DOHH2 (cell line): ENCODE measurements around the gene HASPIN.
"Not testable (repeated sequence)": the region's sequence is repeated elsewhere in the genome, so short reads cannot be mapped to it uniquely, and the experiment has no call there.

ENCODE experiments used
- H3F3A ChIP-seq: fragments of 200-600 bp; sonication (generic), shearing (Covaris generic); 2 replicates; pipeline ENCODE4 v1.6.0; 2016; ENCODE audit warnings: antibody characterized with exemption, mild to moderate bottlenecking; ENCODE audit not compliant: control insufficient read depth, insufficient read depth
- H3K27ac ChIP-seq: fragments of 200-600 bp; sonication (generic); 2 replicates; pipeline ENCODE4 v1.5.1; 2014; ENCODE audit warnings: low read depth, mild to moderate bottlenecking, low read length, moderate library complexity
- H3K27me3 ChIP-seq: fragments of 200-600 bp; sonication (generic); 2 replicates; pipeline ENCODE4 v1.6.1; 2014; ENCODE audit warnings: mild to moderate bottlenecking, low read length, mixed read lengths; ENCODE audit not compliant: control insufficient read depth
- H3K36me3 ChIP-seq: fragments of 200-600 bp; sonication (generic); 2 replicates; pipeline ENCODE4 v1.6.1; 2014; ENCODE audit warnings: mild to moderate bottlenecking, low read length, moderate library complexity, mixed read lengths; ENCODE audit not compliant: control insufficient read depth
- H3K4me1 ChIP-seq: fragments of 200-600 bp; sonication (generic); 2 replicates; pipeline ENCODE4 v1.6.1; 2014; ENCODE audit warnings: mild to moderate bottlenecking, low read length, mixed read lengths; ENCODE audit not compliant: control insufficient read depth
- H3K4me2 ChIP-seq: fragments of 200-600 bp; sonication (generic); 2 replicates; pipeline ENCODE4 v1.6.0; 2014; ENCODE audit warnings: mild to moderate bottlenecking, low read length, moderate library complexity
- H3K4me3 ChIP-seq: fragments of 200-600 bp; sonication (generic); 2 replicates; pipeline ENCODE4 v1.5.1; 2014; ENCODE audit warnings: mild to moderate bottlenecking, low read length, mixed read lengths
- H3K79me2 ChIP-seq: fragments of 200-600 bp; sonication (generic); 2 replicates; pipeline ENCODE4 v1.6.1; 2014; ENCODE audit warnings: mild to moderate bottlenecking, low read length, mixed read lengths; ENCODE audit not compliant: control insufficient read depth
- H3K9me2 ChIP-seq: fragments of 200-600 bp; sonication (generic); replicated peaks from 2 replicates; pipeline ENCODE4 v1.6.1; 2014; ENCODE audit warnings: mild to moderate bottlenecking, low read length, mixed read lengths; ENCODE audit not compliant: control insufficient read depth
- H3K9me3 ChIP-seq: fragments of 200-600 bp; sonication (generic); 2 replicates; pipeline ENCODE4 v1.6.1; 2014; ENCODE audit warnings: antibody characterized with exemption, low read length, mixed read lengths; ENCODE audit not compliant: control insufficient read depth, insufficient read depth
- H4K20me1 ChIP-seq: fragments of 200-600 bp; sonication (generic); 2 replicates; pipeline ENCODE4 v1.6.0; 2014; ENCODE audit warnings: low read depth, mild to moderate bottlenecking, antibody characterized with exemption, low read length, moderate library complexity; ENCODE audit not compliant: control insufficient read depth, insufficient read depth
- EZH2phosphoT487 ChIP-seq: fragments of 200-600 bp; sonication (generic); IDR thresholded peaks from 2 replicates; pipeline ENCODE4 v1.6.1; 2017; ENCODE audit warnings: borderline replicate concordance, mild to moderate bottlenecking, antibody characterized with exemption, low read length, moderate library complexity, mixed read lengths
- TF ChIP-seq, protein P1 (sequence below): fragments of 200-600 bp; sonication (generic); IDR thresholded peaks from one replicate; pipeline ENCODE4 v1.5.1; 2014; ENCODE audit warnings: antibody characterized with exemption, mild to moderate bottlenecking, low read depth, low read length; ENCODE audit not compliant: poor library complexity, severe bottlenecking

HASPIN gene

DNA sequence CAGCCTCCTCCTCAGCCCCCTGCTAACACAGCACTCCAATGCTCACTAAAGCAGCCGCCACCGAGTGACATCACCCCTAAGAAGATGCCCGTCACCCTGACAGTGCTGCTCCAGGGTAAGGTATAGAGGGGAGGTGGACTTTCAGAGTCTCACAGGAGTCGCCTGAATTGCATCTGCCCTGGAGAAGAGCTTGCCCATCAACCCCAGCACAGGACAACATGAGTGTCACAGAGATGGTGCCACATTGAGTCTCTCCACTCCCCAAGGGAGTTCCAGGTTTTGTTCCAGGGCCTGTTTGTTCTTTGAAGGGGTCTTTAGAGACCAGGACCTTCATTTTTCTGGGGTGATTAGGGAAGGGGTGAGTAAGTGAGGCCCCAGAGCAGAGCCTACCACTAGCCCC is 25.6 kb upstream of the HASPIN start:
- peaks cover 28% of the 10 kb centered on the region for H3K79me2 ChIP-seq
- no peaks in the 10 kb centered on the region for H4K20me1 ChIP-seq
- no peak overlapping the region for H3K4me2 ChIP-seq
- no peaks in the 10 kb centered on the region for H3K9me2 ChIP-seq
- H3K4me3 ChIP-seq = no peak overlapping the region
- peaks cover 5% of the 10 kb centered on the region for H3K9me3 ChIP-seq
- no peaks in the 10 kb centered on the region for H3F3A ChIP-seq
- H3K36me3 ChIP-seq = peaks cover 18% of the 10 kb centered on the region
- H3K27me3 ChIP-seq = no peaks in the 10 kb centered on the region
- H3K4me1 ChIP-seq = peaks cover 19% of the 10 kb centered on the region
- H3K27ac ChIP-seq = no peak overlapping the region
- TF ChIP-seq EZH2phosphoT487 = no peak
- TF ChIP-seq, protein P1, sequence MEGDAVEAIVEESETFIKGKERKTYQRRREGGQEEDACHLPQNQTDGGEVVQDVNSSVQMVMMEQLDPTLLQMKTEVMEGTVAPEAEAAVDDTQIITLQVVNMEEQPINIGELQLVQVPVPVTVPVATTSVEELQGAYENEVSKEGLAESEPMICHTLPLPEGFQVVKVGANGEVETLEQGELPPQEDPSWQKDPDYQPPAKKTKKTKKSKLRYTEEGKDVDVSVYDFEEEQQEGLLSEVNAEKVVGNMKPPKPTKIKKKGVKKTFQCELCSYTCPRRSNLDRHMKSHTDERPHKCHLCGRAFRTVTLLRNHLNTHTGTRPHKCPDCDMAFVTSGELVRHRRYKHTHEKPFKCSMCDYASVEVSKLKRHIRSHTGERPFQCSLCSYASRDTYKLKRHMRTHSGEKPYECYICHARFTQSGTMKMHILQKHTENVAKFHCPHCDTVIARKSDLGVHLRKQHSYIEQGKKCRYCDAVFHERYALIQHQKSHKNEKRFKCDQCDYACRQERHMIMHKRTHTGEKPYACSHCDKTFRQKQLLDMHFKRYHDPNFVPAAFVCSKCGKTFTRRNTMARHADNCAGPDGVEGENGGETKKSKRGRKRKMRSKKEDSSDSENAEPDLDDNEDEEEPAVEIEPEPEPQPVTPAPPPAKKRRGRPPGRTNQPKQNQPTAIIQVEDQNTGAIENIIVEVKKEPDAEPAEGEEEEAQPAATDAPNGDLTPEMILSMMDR = no peak

DNA sequence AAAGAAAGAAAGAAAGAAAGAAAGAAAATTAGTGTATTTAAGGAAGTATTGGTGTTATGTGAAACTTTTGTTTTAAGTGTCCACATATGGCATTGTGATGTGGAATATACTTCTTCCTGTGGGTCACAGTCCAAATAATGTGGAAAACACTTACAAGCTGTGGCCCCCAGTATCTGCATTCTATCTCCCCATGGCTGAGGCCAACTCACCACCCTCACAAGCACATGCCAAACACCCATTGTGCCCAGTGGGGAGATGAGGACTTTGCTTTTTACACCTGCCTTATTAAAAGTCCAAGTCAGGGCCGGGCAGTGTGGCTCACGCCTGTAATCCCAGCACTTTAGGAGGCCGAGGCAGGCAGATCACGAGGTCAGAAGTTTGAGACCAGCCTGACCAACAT is 23.8 kb upstream of the HASPIN start:
- no peaks in the 10 kb centered on the region for H4K20me1 ChIP-seq
- H3F3A ChIP-seq = no peaks in the 10 kb centered on the region
- no peak overlapping the region for H3K4me2 ChIP-seq
- H3K79me2 ChIP-seq = peaks cover 10% of the 10 kb centered on the region
- H3K27me3 ChIP-seq = no peaks in the 10 kb centered on the region
- no peak overlapping the region for H3K27ac ChIP-seq
- H3K9me2 ChIP-seq = no peaks in the 10 kb centered on the region
- H3K4me3 ChIP-seq = no peak overlapping the region
- TF ChIP-seq, protein P1 = no peak
- TF ChIP-seq EZH2phosphoT487 = no peak
- peaks cover 10% of the 10 kb centered on the region for H3K4me1 ChIP-seq
- H3K36me3 ChIP-seq = peaks cover 9% of the 10 kb centered on the region
- H3K9me3 ChIP-seq = peaks cover 5% of the 10 kb centered on the region

DNA sequence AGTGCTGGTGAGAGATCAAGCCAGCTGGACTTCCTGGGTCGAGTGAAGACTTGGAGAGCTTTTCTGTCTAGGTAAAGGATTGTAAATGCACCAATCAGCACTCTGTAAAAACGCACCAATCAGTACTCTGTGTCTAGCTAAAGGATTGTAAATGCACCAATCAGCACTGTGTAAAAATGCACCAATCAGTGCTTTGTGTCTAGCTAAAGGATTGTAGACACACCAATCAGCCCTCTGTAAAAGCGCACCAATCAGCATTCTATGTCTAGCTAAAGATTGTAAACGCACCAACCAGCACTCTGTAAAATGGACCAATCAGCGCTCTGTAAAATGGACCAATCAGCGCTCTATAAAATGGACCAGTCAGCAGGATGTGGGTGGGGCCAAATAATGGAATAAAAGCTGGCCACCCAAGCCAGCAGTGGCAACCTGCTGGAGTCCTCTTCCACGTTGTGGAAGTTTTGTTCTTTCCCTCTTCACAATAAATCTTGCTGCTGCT is 21.6 kb upstream of the HASPIN start:
- not testable (repeated sequence) for H3K4me2 ChIP-seq, H3F3A ChIP-seq, H3K9me3 ChIP-seq, H3K27me3 ChIP-seq, H4K20me1 ChIP-seq, H3K79me2 ChIP-seq, H3K27ac ChIP-seq, H3K9me2 ChIP-seq, H3K4me3 ChIP-seq, H3K36me3 ChIP-seq, H3K4me1 ChIP-seq

DNA sequence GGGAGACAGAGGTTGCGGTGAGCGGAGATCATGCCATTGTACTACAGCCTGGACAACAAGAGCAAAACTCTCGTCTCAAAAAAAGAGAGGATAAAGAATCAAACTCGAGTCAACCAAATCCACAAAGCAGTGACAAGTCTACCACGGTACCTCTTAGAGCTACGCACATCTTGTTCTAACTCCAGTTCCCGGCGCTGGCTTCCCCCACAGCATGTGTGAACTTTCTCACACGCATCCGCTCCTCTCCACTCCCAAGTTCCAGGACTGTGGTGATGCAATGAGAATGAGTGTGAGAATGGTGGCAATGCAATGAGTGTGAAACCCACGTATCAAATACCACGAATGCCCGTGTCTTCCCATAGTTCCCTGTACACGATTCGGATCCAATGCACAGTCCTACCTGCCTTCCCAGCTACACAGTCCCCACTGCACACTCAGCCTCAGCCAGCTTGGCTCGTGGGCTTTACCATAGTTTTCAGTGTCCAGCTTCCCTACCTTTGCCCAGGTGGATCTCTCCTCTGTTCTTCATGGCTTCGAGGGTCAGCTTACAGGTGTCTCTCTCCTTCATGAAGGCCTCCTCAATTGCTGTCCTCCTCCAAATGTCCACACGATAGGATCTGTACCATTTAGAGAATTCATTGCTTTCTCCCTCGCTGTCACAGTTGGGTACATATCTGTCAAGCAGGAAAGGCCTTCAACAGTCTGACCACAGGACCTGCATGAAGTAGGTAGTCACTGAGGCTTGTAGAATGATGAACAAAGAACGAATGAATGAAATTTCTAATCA is 18.6 kb upstream of the HASPIN start:
- Histone ChIP-seq H3K27ac (no peak overlapping the region), H3K4me3 (no peak overlapping the region), H3K79me2 (no peaks in the 10 kb centered on the region), H4K20me1 (no peaks in the 10 kb centered on the region), H3K4me1 (0 out of 2 replicates have a peak, but pooled peaks cover 3% of the 10 kb centered on the region), H3K27me3 (no peaks in the 10 kb centered on the region), H3F3A (peaks cover 12% of the 10 kb centered on the region; the same call in 1 of the 2 replicates), H3K9me3 (no peaks in the 10 kb centered on the region), H3K9me2 (no peaks in the 10 kb centered on the region), H3K4me2 (no peak overlapping the region), H3K36me3 (no peaks in the 10 kb centered on the region)
- TF ChIP-seq EZH2phosphoT487 = no peak
- TF ChIP-seq, protein P1 = no peak

DNA sequence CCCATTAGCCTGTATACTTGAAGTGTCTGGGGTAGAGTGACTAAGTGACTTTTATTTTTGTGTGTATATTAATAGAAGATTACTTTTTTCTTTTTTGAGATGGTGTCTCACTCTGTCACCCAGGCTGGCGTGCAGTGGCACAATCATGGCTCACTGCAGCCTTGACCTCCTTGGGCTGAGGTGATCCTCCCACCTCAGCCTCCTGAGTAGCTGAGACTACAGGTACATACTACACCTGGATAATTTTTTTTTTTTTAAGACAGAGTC is 18.1 kb upstream of the HASPIN start:
- H3K79me2 ChIP-seq, H3K27me3 ChIP-seq, H3K4me1 ChIP-seq, H3K36me3 ChIP-seq, H3K9me2 ChIP-seq, H3K9me3 ChIP-seq, H3K4me3 ChIP-seq, H4K20me1 ChIP-seq, H3K27ac ChIP-seq, H3K4me2 ChIP-seq: not testable (repeated sequence)
- peaks cover 12% of the 10 kb centered on the region; the same call in 1 of the 2 replicates for H3F3A ChIP-seq
